HG03025 (cell line): ENCODE measurements around the gene SMAD5.

Experiments
- ATAC-seq: cut with Tn5 transposase; IDR thresholded peaks from one replicate; pipeline ENCODE4 v1.9.1; 2021; ENCODE audit warnings: mild to moderate bottlenecking, moderate library complexity; ENCODE audit not compliant: unreplicated experiment, low FRiP score

SMAD5 gene

GRCh38 chr5:136114414-136115125, 18.1 kb upstream of the SMAD5 start:
- ATAC-seq = no peak

- no peak for ATAC-seq
These were observed 17.3 kb upstream of the SMAD5 start for GRCh38 chr5:136115183-136115865.

GRCh38 chr5:136120529-136120928, 12.1 kb upstream of the SMAD5 start:
- no peak for ATAC-seq

- no peak for ATAC-seq
These were observed 9.3 kb upstream of the SMAD5 start for GRCh38 chr5:136123236-136123768.

GRCh38 chr5:136127560-136127959, 5.1 kb upstream of the SMAD5 start:
- ATAC-seq = no peak

- no peak for ATAC-seq
These were observed 4.2 kb upstream of the SMAD5 start for GRCh38 chr5:136128481-136128880.

- ATAC-seq = no peak
These were observed 3.2 kb upstream of the SMAD5 start for GRCh38 chr5:136129445-136129844.

GRCh38 chr5:136130581-136130980, 2.1 kb upstream of the SMAD5 start:
- no peak for ATAC-seq

- ATAC-seq = no peak
These were observed 558 bp upstream of the SMAD5 start for GRCh38 chr5:136132087-136132486.

GRCh38 chr5:136133222-136133921, 727 bp downstream of the SMAD5 start:
- ATAC-seq = peak; percentile 42

- no peak for ATAC-seq
These were observed 1.3 kb downstream of the SMAD5 start for GRCh38 chr5:136133922-136134379.

- no peak for ATAC-seq
These were observed 2.0 kb downstream of the SMAD5 start for GRCh38 chr5:136134653-136135052.

GRCh38 chr5:136135536-136135935, 2.9 kb downstream of the SMAD5 start:
- ATAC-seq = no peak

- no peak for ATAC-seq
These were observed 5.0 kb downstream of the SMAD5 start for GRCh38 chr5:136137497-136138220.

- ATAC-seq = peak; percentile 48
These were observed 8.9 kb downstream of the SMAD5 start for GRCh38 chr5:136141561-136141960.

- ATAC-seq = no peak
These were observed 10.7 kb downstream of the SMAD5 start for GRCh38 chr5:136143312-136143711.

GRCh38 chr5:136143763-136144162, 11.1 kb downstream of the SMAD5 start:
- no peak for ATAC-seq

GRCh38 chr5:136145030-136145429, 12.4 kb downstream of the SMAD5 start:
- ATAC-seq = peak; percentile 81

GRCh38 chr5:136146201-136146600, 13.6 kb downstream of the SMAD5 start:
- ATAC-seq = no peak

- no peak for ATAC-seq
These were observed 15.0 kb downstream of the SMAD5 start for GRCh38 chr5:136147632-136148031.

- no peak for ATAC-seq
These were observed 17.2 kb downstream of the SMAD5 start for GRCh38 chr5:136149891-136150290.
